Activated naive CD4-positive, alpha-beta T cell treated with anti-CD3 and anti-CD28 coated beads, Interleukin-2, amount 50 U/mL, for 24 hours (primary cell): ENCODE measurements around the gene EFCAB5.
"Not testable (repeated sequence)": the region's sequence is repeated elsewhere in the genome, so short reads cannot be mapped to it uniquely, and the experiment has no call there.

Source experiments
- H3K27ac Mint-ChIP-seq: one replicate; pipeline ENCODE4 v1.8.0; 2021; ENCODE audit warnings: mild to moderate bottlenecking, mixed read lengths
- H3K27me3 Mint-ChIP-seq: one replicate; pipeline ENCODE4 v1.8.0; 2021; ENCODE audit warnings: mixed read lengths
- H3K36me3 Mint-ChIP-seq: one replicate; pipeline ENCODE4 v1.8.0; 2021; ENCODE audit warnings: mixed read lengths
- H3K4me1 Mint-ChIP-seq: one replicate; pipeline ENCODE4 v1.8.0; 2021; ENCODE audit warnings: mixed read lengths
- H3K4me3 Mint-ChIP-seq: one replicate; pipeline ENCODE4 v1.8.0; 2021; ENCODE audit warnings: mild to moderate bottlenecking, mixed read lengths
- H3K9me3 Mint-ChIP-seq: one replicate; pipeline ENCODE4 v1.8.0; 2021; ENCODE audit warnings: mixed read lengths

The EFCAB5 gene

DNA sequence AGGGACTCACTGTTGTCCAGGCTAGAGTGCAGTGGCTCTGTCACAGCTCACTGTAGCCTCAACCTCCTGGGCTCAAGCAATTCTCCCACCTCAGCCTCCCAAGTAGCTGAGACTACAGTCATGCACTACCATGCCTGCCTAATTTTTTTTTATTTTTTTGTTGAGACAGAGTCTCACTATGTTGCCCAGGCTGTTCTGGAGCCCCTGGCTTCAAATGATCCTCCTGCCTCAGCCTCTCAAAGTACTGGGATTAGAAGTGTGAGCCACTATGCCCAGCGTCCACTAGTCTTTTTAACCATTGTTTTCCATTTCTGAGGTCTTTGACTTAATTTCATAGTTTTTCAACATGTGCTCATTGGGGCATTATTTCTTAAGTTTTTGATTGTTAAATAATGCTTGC is 188.7 kb downstream of the EFCAB5 start:
- no peaks in the 10 kb centered on the region for H3K27me3 Mint-ChIP-seq
- H3K27ac Mint-ChIP-seq = peak overlapping the region; percentile 55
- no peaks in the 10 kb centered on the region for H3K9me3 Mint-ChIP-seq
- peaks cover 50% of the 10 kb centered on the region for H3K4me1 Mint-ChIP-seq
- H3K4me3 Mint-ChIP-seq = no peak overlapping the region
- peaks cover 18% of the 10 kb centered on the region for H3K36me3 Mint-ChIP-seq

DNA sequence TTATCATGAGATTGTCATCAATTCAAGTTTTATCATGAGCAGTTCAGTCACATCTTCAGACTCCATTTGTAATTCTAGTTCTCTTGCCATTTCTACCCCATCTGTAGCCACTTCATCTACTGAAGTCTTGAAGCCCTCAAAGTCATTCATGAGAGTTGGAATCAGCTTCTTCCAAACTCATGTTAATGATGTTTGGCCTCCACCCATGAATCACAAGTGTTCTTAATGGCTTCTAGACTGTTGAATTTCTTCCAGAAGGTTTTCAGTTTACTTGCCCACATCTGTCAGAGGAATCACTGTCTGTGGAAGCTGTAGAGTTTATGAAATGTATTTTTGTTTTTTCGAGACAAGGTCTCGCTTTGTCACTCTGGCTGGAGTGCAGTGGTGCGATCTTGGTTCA is 191.2 kb downstream of the EFCAB5 start:
- Mint-ChIP-seq H3K9me3 (no peaks in the 10 kb centered on the region), H3K4me1 (peaks cover 43% of the 10 kb centered on the region), H3K27ac (peak overlapping the region; percentile 47), H3K4me3 (no peak overlapping the region), H3K36me3 (peaks cover 21% of the 10 kb centered on the region), H3K27me3 (no peaks in the 10 kb centered on the region)

DNA sequence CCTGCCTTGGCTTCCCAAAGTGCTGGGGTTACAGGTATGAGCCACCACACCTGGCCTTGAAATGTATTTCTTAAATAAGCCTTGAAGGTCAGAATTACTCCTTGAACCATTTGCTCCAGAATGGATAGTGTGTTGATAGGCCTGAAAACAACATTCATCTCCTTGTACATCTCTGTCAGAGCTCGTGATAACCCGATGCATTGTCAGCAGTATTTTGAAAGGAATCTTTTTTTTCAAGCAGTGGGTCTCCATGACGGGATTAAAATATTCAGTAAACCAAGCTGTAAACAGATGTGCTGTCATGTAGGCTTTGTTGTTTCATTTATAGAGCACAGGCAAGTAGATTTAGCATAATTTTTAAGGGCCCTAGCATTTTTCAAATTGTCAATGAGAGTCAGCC is 191.8 kb downstream of the EFCAB5 start:
- no peak overlapping the region for H3K4me3 Mint-ChIP-seq
- peaks cover 49% of the 10 kb centered on the region for H3K4me1 Mint-ChIP-seq
- H3K9me3 Mint-ChIP-seq = no peaks in the 10 kb centered on the region
- no peaks in the 10 kb centered on the region for H3K27me3 Mint-ChIP-seq
- H3K27ac Mint-ChIP-seq = no peak overlapping the region
- H3K36me3 Mint-ChIP-seq = peaks cover 21% of the 10 kb centered on the region

DNA sequence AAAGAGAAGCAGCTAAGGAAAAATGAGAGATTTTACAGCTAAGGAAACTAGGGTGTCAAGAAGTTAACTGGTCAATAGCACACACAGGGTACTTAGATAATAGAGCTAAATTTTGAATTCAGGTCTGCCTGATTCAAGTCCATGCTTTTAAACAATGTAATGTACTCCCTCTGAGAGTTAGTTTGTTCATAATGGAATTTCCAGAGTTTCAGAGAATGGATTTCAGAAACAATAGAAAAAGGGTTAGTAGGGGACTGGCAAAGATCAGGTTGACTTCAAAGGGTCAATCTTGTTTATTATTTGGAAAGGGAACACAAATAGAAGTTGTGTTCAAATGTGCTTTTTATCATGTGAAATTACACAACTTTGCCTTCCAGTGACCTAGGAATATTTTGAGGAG is 193.1 kb downstream of the EFCAB5 start:
- H3K36me3 Mint-ChIP-seq = peaks cover 23% of the 10 kb centered on the region
- H3K27me3 Mint-ChIP-seq = no peaks in the 10 kb centered on the region
- H3K4me3 Mint-ChIP-seq = no peak overlapping the region
- peaks cover 57% of the 10 kb centered on the region for H3K4me1 Mint-ChIP-seq
- no peak overlapping the region for H3K27ac Mint-ChIP-seq
- no peaks in the 10 kb centered on the region for H3K9me3 Mint-ChIP-seq

DNA sequence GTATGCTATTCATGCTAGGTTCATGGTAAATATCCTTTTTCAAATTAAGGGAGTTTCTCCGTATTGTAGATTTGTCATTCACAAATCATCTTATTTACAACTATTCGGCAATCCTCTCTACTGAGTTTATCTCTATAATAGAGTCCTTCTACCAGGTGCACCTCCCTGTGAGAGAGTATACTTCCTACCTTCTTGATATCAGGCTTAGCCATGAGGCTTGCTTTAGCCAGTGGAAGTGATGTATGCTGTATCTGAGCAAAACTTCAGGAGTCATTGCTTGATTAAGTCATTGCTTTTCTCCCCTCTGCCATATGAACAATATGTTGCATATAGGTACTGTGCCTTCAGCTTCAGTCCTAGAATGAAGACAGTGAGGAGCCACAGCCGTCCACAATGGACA is 195.7 kb downstream of the EFCAB5 start:
- peaks cover 17% of the 10 kb centered on the region for H3K36me3 Mint-ChIP-seq
- no peak overlapping the region for H3K27ac Mint-ChIP-seq
- no peak overlapping the region for H3K4me3 Mint-ChIP-seq
- H3K27me3 Mint-ChIP-seq = no peaks in the 10 kb centered on the region
- H3K4me1 Mint-ChIP-seq = peaks cover 43% of the 10 kb centered on the region
- H3K9me3 Mint-ChIP-seq = no peaks in the 10 kb centered on the region

DNA sequence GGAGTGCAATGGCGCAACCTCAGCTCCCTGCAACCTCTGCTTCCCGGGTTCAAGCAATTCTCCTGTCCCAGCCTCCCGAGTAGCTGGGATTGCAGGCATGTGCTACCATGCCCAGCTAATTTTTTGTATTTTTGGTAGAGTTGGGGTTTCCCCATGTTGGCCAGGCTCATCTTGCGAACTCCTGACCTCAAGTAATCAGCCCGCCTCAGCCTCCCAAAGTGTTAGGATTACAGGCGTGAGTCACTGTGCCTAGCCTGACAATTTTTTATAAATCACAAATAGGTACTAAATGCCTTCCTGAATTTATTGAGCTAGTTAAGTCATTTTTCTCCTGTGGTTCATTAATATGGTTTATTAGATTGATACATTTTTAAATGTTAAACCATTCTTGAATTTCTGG is 206.4 kb downstream of the EFCAB5 start:
- peaks cover 47% of the 10 kb centered on the region for H3K4me1 Mint-ChIP-seq
- H3K27ac Mint-ChIP-seq, H3K36me3 Mint-ChIP-seq, H3K9me3 Mint-ChIP-seq, H3K4me3 Mint-ChIP-seq, H3K27me3 Mint-ChIP-seq: not testable (repeated sequence)

DNA sequence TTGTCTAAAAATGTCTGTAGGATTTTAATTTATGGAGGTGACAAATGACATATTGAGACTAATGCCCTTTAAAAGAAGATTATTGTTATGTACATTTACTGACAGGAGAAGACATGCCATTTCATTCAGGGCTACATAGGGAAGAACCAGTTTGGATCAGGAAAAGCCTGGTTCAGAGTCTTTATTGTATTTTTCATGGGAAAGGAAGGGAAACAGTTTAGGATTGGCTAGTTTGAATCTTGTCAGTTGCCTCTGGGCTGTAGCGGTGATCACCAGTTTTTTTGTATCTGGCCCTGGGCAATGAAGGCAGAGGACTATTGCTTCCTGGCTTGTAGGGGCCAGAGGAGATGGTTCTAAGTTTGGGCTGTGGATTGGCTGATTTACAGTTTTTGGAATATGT is 206.9 kb downstream of the EFCAB5 start:
- Mint-ChIP-seq H3K4me3 (no peak overlapping the region), H3K27me3 (no peaks in the 10 kb centered on the region), H3K4me1 (peaks cover 45% of the 10 kb centered on the region), H3K36me3 (peaks cover 11% of the 10 kb centered on the region), H3K27ac (no peak overlapping the region), H3K9me3 (no peaks in the 10 kb centered on the region)

DNA sequence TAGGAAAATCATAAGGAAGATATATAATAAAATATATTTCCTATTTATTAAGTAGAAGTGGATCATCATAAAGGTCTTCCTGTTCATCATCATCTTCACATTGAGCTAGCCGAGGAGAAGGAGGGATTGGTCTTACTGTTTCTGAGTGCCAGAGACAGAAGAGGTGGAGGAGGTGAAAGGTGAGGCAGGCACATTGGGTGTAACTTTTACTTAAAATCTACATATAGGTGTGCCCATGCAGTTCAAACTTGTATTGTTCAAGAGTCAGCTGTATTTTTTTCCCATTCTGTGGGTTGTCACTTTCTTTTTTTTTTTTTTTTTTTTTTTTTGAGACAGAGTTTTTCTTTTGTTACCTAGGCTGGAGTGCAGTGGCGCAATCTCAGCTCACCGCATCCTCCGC is 210.0 kb downstream of the EFCAB5 start:
- peaks cover 47% of the 10 kb centered on the region for H3K4me1 Mint-ChIP-seq
- H3K4me3 Mint-ChIP-seq = no peak overlapping the region
- H3K36me3 Mint-ChIP-seq = peaks cover 14% of the 10 kb centered on the region
- no peak overlapping the region for H3K27ac Mint-ChIP-seq
- no peaks in the 10 kb centered on the region for H3K9me3 Mint-ChIP-seq
- no peaks in the 10 kb centered on the region for H3K27me3 Mint-ChIP-seq

DNA sequence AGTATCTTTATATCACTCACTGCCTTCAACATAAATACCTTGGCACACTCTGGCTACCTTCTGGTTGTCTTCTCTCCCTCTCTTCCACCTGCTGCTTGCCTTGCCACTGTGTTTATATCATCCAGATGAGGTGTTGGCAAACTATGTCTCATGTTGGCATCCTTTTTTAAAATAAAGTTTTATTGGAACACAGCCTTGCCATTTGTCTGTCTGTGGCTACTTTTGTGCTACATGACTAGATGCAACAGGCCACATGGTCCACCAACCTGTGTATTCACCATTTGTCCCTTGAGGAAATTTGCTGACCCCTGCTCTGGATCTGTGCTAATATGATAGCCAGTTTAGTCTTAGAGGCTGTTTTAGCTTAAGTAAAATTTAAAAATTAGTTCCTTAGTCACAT is 212.0 kb downstream of the EFCAB5 start:
- Mint-ChIP-seq H3K4me1 (peaks cover 53% of the 10 kb centered on the region), H3K36me3 (peaks cover 23% of the 10 kb centered on the region), H3K9me3 (peaks cover 2% of the 10 kb centered on the region), H3K27me3 (no peaks in the 10 kb centered on the region), H3K4me3 (no peak overlapping the region), H3K27ac (no peak overlapping the region)

DNA sequence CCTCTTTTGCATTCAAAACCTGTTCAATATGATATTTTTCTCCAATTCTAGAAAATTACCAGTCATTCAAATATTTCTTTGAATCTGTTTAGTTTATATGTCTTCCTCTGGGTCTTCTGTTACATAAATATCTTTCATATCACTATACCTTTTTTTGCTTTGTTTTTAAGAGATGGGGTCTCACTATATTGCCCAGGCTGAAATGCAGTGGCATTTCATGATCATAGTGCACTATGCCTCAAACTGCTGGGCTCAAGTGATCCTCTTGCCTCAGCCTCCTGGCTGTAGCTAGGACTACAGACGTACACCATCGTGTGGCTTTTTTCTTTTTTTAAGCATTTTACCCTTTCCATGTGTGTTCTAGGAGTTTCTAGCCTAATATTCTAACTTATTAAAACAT is 214.0 kb downstream of the EFCAB5 start:
- no peak overlapping the region for H3K4me3 Mint-ChIP-seq
- no peaks in the 10 kb centered on the region for H3K27me3 Mint-ChIP-seq
- peaks cover 13% of the 10 kb centered on the region for H3K9me3 Mint-ChIP-seq
- H3K4me1 Mint-ChIP-seq = peaks cover 58% of the 10 kb centered on the region
- peaks cover 39% of the 10 kb centered on the region for H3K36me3 Mint-ChIP-seq
- H3K27ac Mint-ChIP-seq = peak overlapping the region; percentile 8
